Measurements from ENCODE around the gene KCNMB2.
"Not testable (repeated sequence)": the region's sequence is repeated elsewhere in the genome, so short reads cannot be mapped to it uniquely, and the experiment has no call there.

Gene KCNMB2

DNA sequence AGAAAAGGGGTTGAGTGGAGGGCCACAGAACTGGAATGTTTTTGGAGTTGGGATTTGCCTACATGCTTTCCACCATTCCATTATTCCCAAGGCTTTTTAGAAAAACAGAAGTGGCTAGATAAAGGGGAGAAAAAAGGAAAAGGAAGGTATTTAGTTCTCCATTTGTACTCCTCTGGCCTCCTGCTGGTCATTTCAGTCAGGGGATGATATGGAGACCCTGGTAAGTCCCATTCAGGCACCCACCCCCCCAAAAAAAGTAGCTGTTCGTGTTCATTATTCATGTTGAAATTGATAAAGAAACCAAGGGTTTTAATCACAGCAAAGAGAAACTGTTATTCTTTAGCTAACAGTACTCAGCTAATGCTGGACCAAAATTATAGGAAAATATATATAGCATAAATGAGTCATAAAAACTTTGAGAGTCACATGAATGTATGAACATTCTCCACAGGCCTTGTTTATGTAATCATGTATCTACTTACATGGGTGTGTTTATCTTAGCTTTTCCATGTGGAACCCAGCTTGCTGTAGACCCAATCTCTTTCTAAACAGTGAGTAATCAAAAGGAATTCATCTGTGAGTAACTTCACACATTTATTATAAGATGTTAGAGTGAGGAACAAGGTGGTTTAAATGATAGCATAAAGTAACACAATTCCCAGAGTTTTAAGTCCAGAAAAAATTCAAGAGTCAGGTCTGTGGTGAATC is 167.2 kb downstream of the KCNMB2 start:
- DNase-seq (ENCODE audit: low spot score) = no peak

- DNase-seq (ENCODE audit: low spot score) = no peak
These were observed 169.7 kb downstream of the KCNMB2 start for GRCh38 chr3:178705925-178706324.

GRCh38 chr3:178706411-178706810 is 170.2 kb downstream of the KCNMB2 start:
- DNase-seq (ENCODE audit: low spot score) = no peak

DNA sequence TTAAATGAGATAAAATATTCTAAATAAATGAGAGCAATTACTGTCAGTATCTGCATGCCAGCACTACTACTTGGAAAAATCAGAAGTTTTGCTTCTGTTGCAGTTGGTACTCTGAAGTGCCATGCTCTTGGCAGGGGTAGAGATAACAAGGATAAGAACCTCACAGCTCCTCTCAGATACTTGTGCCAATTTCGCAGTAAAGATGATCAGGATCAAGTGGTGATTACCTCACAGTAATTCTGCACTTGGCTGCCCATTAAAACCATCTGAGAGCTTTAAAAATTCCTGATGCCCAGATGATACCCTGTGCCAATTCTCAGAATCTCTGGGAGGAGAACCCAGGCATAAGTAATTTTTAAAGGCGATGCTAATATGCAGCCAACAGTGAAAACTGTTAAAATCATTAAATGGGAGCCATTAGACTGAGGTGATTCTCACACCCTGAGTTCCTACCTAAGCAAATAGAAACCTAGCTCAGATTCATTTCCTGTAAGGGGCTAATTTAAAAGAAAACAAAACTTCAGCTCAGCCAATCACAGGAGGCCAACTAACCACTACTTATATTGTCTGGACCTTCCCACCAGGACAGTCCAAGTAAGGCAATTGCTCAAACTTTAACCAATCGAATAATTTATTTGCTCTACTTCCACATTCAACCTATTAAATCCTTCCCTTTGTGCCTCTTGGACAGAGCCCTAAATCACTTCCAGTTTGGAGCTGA is 171.2 kb downstream of the KCNMB2 start:
- no peak for DNase-seq (ENCODE audit: low spot score)

- no peak for DNase-seq (ENCODE audit: low spot score)
These were observed 172.8 kb downstream of the KCNMB2 start for GRCh38 chr3:178709051-178709450.

DNA sequence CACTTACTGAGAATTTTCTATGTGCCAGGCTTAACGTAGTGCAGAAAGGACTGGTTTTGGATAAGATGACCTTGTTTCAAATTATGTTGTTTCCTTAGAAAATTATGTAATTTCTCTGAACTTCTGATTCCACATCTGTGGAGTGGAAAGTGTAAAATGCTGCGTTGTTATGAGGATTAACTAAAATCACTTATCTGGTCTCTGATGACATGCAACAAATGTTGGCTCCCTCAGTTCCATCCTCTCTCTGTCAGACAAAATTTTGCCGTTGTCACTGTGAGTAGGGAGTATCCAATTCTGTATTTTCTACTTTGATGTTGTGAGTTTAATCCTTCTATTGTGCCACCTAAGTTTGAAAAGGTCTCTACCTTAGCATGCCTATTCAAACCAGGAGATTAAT is 175.5 kb downstream of the KCNMB2 start:
- DNase-seq (ENCODE audit: low spot score) = no peak

DNA sequence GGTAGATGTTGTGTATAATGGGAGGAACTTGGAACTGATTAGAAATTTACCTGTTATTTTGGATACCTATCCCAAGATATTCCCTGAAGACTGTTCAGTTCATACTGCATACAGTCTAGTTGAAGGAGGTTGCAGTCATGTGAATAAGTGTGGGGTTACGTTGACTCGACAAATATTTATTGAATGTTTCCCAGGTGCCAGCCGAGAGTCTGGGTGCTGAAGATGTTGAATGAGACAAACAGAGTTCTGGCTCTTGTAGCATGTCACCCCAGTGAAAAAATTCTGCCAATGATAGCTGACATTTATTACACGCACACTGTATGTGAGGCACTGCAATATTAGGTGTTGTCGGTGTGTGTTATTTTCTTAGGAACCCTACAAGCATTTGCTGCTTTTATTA is 176.0 kb downstream of the KCNMB2 start:
- DNase-seq (ENCODE audit: low spot score) = no peak

DNA sequence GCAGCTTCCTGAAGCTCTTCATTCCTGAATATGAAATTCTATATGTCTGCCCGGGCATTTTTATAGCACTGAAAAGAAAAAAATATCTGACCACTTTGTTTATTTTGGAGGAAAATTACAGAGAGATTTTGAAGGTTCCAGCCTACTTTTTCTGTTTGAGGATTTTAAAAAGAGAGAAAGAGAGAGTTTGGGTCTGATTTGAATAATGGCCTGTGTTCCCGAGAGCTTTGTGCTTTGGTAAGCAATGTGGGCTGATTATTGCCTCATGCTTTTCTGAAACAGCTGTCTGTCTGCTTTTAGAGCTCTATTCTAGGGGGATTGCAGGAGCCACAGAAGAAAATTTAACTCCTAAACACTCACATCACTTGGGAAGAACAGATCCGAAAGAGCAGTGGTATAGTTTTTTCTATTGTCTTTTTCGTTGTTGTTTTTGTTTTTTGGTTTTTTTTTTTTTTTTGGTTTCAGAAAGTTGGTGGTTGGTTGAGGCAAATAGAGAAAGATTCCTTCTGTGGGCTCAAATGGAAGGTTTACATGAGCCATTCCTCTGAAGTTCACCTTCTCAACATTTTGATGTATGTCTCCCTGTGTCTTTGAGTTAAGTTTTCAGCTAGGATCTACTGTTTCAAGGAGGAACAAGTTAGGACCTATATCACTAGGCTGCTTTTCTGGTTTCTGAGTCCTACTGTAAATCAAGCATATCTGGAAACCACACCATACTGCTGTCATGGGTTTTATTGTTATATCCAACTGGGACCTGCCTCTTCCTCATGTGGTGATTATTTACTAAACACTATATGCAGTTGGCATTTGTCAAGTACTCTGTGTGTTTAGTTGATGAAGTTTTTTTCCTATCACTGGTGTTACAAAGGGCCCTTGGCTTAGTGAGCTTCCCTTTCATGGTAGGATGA is 178.9 kb downstream of the KCNMB2 start:
- no peak for DNase-seq (ENCODE audit: low spot score)

- no peak for DNase-seq (ENCODE audit: low spot score)
These were observed 182.9 kb downstream of the KCNMB2 start for GRCh38 chr3:178718995-178719635.

DNA sequence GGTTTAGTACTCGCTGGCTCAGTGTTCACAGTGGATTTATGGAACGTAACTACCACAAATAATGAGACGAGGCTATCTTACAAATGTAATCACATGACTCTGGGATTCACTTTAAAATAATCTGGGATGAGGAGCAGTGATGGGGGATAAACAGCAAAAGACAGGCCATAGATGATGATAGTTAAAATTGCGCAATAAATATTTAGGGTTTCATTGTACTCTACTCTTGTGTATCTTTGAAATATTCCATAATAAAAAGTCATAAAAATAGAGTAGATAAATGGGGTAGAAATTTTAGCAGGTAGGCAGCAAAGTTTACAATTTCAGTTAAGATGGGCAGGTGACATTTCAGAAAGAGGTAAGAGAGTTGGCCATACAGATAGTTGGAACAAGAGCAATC is 196.6 kb downstream of the KCNMB2 start:
- no peak for DNase-seq (ENCODE audit: low spot score)

- DNase-seq (ENCODE audit: low spot score) = no peak
These were observed 198.9 kb downstream of the KCNMB2 start for GRCh38 chr3:178735032-178735674.

DNA sequence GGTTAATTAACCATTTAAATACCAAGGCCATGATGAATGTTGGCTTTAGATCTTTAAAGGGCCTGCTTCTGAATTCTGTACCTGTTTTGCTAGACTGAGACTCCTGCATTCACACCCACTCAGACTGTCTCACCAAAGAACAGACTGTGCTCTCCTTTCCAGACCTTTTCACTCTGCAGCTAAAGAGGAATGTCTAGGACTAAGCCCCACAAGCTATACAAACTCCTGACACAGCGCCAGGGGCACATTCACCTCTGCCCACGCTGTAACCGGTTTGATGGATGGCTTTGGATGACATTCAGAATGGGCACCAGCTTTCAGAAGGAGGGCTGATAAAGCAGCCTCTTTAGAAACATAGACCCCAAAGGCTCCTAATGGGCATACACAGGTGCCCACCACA is 200.1 kb downstream of the KCNMB2 start:
- no peak for DNase-seq (ENCODE audit: low spot score)

DNA sequence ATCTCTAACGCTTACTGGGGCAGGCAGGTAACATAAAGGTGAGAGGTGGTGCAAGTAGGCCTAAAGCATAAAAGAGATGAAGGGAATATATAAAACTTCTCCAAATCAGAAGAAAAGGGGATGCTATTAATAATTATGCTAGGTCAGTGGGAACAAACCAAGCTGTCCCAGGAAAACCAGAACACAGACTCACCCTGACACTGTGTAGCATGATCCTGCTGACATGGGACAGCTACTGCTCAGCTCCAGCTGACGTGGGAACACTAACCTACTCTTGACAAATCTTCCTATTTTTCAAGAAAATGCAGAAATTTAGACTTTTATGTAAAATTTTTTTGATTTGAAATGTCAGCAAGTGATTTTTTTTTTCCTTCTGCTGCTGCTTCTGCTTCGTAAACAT is 203.5 kb downstream of the KCNMB2 start:
- DNase-seq (ENCODE audit: low spot score) = no peak

GRCh38 chr3:178741020-178741419 is 204.8 kb downstream of the KCNMB2 start:
- DNase-seq (ENCODE audit: low spot score) = no peak

DNA sequence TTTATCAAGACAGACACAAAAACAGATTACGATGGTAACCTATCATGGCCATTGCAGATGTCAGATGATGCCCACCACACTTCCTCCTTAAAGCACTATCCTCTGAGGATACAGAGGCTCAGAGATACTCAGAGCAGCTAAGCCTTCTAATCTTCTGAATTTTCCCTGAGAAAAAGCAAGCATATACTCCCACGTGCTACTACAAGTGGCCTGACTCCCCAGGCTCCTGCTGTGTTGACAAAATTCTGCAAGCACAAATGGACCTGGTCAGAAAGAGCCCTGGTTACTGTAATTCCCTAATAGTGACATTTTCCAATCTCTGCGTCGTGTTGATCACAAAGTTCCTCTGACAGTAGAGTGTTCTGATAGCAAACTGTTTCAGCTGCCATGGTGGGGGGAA is 207.1 kb downstream of the KCNMB2 start:
- DNase-seq (ENCODE audit: low spot score) = no peak

DNA sequence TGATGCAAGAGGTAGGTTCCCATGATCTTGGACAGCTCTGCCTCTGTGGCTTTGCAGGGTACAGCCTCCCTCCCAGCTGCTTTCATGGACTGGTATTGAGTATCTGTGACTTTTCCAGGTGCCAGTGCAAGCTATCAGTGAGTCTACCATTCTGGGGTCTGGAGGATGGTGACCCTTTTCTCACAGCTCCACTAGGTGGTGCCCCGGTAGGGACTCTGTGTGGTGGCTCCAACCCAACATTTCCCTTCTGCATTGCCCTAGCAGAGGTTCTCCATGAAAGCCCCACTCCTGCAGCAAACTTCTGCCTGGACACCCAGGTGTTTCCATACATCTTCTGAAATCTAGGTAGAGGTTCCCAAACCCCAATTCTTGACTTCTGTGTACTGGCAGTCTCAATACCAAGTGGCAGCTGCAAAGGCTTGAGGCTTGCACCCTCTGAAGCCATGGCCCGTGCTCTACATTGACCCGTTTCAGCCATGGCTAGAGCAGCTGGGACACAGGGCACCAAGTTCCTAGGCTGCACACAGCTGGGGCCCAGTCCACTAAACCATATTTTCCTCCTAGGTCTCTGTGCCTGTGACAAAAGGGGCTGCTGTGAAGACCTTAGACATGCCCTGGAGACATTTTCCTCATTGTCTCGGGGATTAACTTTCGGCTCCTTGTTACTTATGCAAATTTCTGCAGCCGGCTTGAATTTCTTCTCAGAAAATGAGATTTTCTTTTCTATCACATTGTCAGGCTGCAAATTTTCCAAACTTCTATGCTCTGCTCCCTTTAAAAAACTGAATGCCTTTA is 209.8 kb downstream of the KCNMB2 start:
- DNase-seq (ENCODE audit: low spot score) = not testable (repeated sequence)

DNA sequence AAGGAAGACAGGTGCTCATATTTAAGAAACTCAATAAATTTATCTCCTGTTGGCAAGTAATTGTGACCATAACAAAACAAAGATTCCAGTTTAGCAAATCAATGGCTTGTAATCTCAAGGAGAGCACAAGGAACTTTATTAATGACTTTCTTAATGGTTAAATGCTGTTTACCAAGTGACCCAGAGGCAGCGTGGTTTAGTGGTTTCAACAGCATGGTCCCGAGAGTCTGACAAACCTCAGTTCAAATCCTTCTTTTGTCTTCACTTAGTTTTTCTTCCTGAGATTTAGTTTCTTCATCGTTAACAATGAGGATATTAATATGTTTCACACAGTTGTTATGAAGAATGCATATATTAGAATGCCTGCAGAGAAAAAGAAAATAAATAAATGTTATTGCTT is 212.6 kb downstream of the KCNMB2 start:
- DNase-seq (ENCODE audit: low spot score) = no peak

- no peak for DNase-seq (ENCODE audit: low spot score)
These were observed 213.2 kb downstream of the KCNMB2 start for GRCh38 chr3:178749471-178749870.

DNA sequence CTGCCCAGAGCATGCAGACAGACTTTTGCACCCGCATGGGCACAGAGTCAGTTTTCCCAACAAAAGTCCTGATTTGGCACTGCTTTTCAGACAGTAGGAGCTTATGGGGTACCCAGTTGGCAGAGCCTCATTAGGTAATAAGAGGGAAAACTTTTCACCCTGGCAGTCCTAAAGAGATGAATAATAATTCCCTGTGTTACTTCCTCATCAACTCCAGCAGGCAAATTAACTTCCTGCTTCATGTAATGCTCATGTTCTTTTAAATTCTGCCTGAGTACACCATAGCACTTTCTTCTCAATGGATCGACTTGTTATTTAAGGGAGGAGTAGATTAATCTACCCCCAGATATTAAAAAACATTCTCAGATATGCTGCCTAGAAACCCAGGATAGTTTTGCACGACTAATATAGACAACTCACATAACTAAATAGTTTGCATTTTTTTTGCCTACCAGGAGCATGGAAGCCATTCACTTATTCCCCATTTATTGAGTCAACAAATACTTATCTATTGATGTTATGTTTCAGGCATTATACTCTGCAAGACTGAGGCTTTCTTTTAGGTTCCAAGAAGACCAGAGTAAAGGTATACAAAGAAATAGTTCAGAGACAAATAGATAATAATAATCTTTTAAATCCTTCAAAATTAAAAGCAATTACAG is 214.5 kb downstream of the KCNMB2 start:
- DNase-seq (ENCODE audit: low spot score) = no peak

DNA sequence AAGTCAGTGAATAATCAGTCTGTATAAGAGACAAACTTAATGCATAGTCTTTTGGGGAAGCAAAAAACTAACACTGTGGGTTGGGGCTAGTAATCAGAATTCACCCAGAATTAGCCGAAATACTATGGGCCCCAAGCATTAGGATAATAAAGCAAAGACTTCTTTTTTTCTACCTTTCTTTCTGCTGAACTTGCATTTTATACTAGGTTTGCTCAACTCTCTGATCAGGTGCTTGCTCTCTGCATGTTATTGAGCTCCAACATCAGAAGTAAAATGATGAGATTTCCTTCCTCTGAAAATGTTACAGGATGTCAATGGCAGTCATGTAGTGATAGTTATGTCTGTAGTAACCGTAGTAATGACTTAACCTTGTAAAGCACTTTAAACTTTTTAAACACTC is 216.6 kb downstream of the KCNMB2 start:
- DNase-seq (ENCODE audit: low spot score) = no peak

Measured in HuH-7 (cell line).